Spleen (tissue), 7 donors: ENCODE measurements around the gene ZNRF3.

Experiments used
- POLR2A ChIP-seq, 3 donors: fragments of 450-650 bp; IDR thresholded peaks; one replicate each; pipeline ENCODE4 v1.5.1; 2017; ENCODE audit warnings: antibody characterized with exemption in 3 of 3, mild to moderate bottlenecking in 1 of 3
- POLR2AphosphoS5 ChIP-seq, 3 donors: sonication (generic); formaldehyde crosslinking; IDR thresholded peaks; one replicate each; pipeline ENCODE4 v1.5.1; 2017; ENCODE audit warnings: antibody characterized with exemption in 3 of 3
- TF ChIP-seq, protein P1 (sequence below), 11 experiments: fragments of 200-600 bp in 7 of 11; fragments of 450-650 bp in 4 of 11; sonication (generic) in 4 of 11; IDR thresholded peaks in 8 of 11; conservative IDR thresholded peaks in 3 of 11; 1 replicate in 7 of 11; 2 replicates in 4 of 11; pipeline versions ENCODE4 v1.4.0 to v1.8.0; 2016 to 2021; ENCODE audit warnings: antibody characterized with exemption in 11 of 11, inconsistent platforms in 4 of 11, mild to moderate bottlenecking in 1 of 11
- donor health status: DM: no; HTN: no; CAD: no; lungs with moderate emphysema.
- donor health status: DM: no; HTN: no; CAD: no.
- donor health status: DM: no; HTN: no; CAD: no.

DNA sequence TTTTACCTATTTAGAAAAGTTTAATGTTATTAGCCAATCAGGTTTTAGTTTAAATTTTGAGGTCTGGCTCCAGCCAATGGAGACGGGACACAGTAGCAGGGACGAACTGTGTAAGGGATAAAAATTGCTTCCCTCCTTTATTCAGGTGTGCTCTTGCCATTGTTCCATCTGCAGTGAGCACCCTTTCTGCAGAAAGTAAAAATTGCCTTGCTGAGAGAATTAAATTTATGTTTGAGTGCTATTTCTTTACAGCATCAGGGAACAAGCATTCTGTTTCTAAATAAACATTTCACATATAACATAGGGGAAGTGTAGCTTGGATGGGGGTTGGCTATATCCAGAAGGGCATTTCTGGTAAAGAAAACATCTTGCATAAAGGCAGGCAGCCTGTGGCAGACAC is 36.4 kb upstream of the ZNRF3 start:
- TF ChIP-seq POLR2A (IDR thresholded peaks at IDR 0.05) (no peak), POLR2AphosphoS5 (IDR thresholded peaks at IDR 0.05) (no peak)
- TF ChIP-seq, protein P1, sequence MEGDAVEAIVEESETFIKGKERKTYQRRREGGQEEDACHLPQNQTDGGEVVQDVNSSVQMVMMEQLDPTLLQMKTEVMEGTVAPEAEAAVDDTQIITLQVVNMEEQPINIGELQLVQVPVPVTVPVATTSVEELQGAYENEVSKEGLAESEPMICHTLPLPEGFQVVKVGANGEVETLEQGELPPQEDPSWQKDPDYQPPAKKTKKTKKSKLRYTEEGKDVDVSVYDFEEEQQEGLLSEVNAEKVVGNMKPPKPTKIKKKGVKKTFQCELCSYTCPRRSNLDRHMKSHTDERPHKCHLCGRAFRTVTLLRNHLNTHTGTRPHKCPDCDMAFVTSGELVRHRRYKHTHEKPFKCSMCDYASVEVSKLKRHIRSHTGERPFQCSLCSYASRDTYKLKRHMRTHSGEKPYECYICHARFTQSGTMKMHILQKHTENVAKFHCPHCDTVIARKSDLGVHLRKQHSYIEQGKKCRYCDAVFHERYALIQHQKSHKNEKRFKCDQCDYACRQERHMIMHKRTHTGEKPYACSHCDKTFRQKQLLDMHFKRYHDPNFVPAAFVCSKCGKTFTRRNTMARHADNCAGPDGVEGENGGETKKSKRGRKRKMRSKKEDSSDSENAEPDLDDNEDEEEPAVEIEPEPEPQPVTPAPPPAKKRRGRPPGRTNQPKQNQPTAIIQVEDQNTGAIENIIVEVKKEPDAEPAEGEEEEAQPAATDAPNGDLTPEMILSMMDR (IDR thresholded peaks at IDR 0.05 in 8 of 11, conservative IDR thresholded peaks at IDR 0.05 in 3 of 11) = no peak
